ENCODE data around the gene DBT.

Gene DBT

GRCh38 chr1:100162881-100163280 lies 86.8 kb downstream of the DBT start:
- TF ChIP-seq CTCF (IDR thresholded peaks at IDR 0.05; ENCODE audit: low read depth, low read length), result no peak

GRCh38 chr1:100152271-100152670 lies 97.4 kb downstream of the DBT start:
- no peak for TF ChIP-seq CTCF (IDR thresholded peaks at IDR 0.05; ENCODE audit: low read depth, low read length)
- no peak overlapping the region for H3K4me3 ChIP-seq (ENCODE audit: low read depth, low read length)

More at GRCh38 chr1:100162881-100163280, 86.8 kb downstream of the DBT start:
- no peak overlapping the region for H3K4me3 ChIP-seq (ENCODE audit: low read depth, low read length)

GRCh38 chr1:100151679-100152078 lies 98.0 kb downstream of the DBT start:
- H3K4me3 ChIP-seq (ENCODE audit: low read depth, low read length), result no peak overlapping the region
- TF ChIP-seq CTCF (IDR thresholded peaks at IDR 0.05; ENCODE audit: low read depth, low read length), result no peak

- no peak for TF ChIP-seq CTCF (IDR thresholded peaks at IDR 0.05; ENCODE audit: low read depth, low read length)
- no peak overlapping the region for H3K4me3 ChIP-seq (ENCODE audit: low read depth, low read length)
Measured at GRCh38 chr1:100147875-100148274, 101.8 kb downstream of the DBT start.

- H3K4me3 ChIP-seq (ENCODE audit: low read depth, low read length), result no peak overlapping the region
- no peak for TF ChIP-seq CTCF (IDR thresholded peaks at IDR 0.05; ENCODE audit: low read depth, low read length)
Measured at GRCh38 chr1:100146958-100147357, 102.7 kb downstream of the DBT start.

- H3K4me3 ChIP-seq (ENCODE audit: low read depth, low read length), result no peak overlapping the region
- no peak for TF ChIP-seq CTCF (IDR thresholded peaks at IDR 0.05; ENCODE audit: low read depth, low read length)
Measured at GRCh38 chr1:100145116-100145515, 104.5 kb downstream of the DBT start.

- no peak overlapping the region for H3K4me3 ChIP-seq (ENCODE audit: low read depth, low read length)
- no peak for TF ChIP-seq CTCF (IDR thresholded peaks at IDR 0.05; ENCODE audit: low read depth, low read length)
Measured at GRCh38 chr1:100142343-100142742, 107.3 kb downstream of the DBT start.
